ENCODE measurements around the gene RBP2. TPM values are rescaled to one million over a fixed set of nuclear protein-coding genes. Genes with fewer than 3 reads are reported as not detected.

The RBP2 gene
- total RNA-seq, 1 donor from 2014 or later, result not detected

DNA sequence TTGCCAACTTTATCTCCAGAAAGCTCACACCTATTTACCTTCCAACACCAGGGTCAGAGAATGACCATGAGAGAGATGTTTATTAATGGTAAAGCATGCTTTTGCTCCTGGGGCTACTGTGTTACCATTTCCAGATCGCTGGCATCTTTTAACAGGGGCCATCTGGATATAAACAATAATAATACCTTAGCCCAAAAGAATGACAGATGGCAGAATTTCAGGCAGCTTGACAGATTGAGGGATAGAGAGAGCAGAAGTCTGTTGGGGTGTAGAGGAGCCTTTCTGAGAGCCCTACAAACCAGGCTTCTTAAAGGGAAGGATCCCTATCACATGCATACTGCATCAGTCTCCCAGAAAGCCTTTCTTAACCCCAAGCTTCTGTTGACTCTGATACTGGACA lies 45.5 kb upstream of the RBP2 start:
- DNase-seq, result no peak
- Histone ChIP-seq H3K4me3 (no peak overlapping the region), H3K27me3 (ENCODE audit: low read depth) (no peaks in the 10 kb centered on the region), H3K9me3 (replicated peaks) (no peaks in the 10 kb centered on the region), H3K4me1 (no peaks in the 10 kb centered on the region), H3K27ac (replicated peaks) (no peak overlapping the region), H3K36me3 (no peaks in the 10 kb centered on the region)
- intact Hi-C loops (cut with micrococcal nuclease), result no loop called here
- TF ChIP-seq, protein P1, sequence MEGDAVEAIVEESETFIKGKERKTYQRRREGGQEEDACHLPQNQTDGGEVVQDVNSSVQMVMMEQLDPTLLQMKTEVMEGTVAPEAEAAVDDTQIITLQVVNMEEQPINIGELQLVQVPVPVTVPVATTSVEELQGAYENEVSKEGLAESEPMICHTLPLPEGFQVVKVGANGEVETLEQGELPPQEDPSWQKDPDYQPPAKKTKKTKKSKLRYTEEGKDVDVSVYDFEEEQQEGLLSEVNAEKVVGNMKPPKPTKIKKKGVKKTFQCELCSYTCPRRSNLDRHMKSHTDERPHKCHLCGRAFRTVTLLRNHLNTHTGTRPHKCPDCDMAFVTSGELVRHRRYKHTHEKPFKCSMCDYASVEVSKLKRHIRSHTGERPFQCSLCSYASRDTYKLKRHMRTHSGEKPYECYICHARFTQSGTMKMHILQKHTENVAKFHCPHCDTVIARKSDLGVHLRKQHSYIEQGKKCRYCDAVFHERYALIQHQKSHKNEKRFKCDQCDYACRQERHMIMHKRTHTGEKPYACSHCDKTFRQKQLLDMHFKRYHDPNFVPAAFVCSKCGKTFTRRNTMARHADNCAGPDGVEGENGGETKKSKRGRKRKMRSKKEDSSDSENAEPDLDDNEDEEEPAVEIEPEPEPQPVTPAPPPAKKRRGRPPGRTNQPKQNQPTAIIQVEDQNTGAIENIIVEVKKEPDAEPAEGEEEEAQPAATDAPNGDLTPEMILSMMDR (IDR thresholded peaks at IDR 0.05; ENCODE audit: borderline replicate concordance), result no peak

DNA sequence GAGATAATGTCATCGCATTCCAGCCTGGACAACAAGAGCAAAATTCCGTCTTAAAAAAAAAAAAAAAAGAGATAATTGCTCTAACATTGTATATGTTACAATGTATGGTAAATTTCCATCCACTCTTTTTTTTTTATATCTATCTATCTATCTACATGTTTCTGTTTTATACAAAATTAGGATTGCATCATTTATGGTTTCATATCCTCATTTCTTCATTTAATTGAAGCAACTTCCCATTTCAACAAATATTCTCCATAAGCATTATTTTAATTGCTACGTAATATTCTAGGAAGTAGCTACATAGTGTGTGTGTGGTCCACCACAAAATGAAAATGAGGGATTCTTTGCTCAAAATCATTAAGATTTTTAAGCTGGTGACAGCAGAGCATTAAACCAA lies 44.8 kb upstream of the RBP2 start:
- Histone ChIP-seq H3K27me3 (ENCODE audit: low read depth) (no peaks in the 10 kb centered on the region), H3K4me1 (no peaks in the 10 kb centered on the region), H3K4me3 (no peak overlapping the region), H3K9me3 (replicated peaks) (no peaks in the 10 kb centered on the region), H3K36me3 (peaks cover 3% of the 10 kb centered on the region), H3K27ac (replicated peaks) (no peak overlapping the region)
- intact Hi-C loops (cut with micrococcal nuclease), result no loop called here
- DNase-seq, result no peak
- TF ChIP-seq, protein P1 (IDR thresholded peaks at IDR 0.05; ENCODE audit: borderline replicate concordance), result no peak

DNA sequence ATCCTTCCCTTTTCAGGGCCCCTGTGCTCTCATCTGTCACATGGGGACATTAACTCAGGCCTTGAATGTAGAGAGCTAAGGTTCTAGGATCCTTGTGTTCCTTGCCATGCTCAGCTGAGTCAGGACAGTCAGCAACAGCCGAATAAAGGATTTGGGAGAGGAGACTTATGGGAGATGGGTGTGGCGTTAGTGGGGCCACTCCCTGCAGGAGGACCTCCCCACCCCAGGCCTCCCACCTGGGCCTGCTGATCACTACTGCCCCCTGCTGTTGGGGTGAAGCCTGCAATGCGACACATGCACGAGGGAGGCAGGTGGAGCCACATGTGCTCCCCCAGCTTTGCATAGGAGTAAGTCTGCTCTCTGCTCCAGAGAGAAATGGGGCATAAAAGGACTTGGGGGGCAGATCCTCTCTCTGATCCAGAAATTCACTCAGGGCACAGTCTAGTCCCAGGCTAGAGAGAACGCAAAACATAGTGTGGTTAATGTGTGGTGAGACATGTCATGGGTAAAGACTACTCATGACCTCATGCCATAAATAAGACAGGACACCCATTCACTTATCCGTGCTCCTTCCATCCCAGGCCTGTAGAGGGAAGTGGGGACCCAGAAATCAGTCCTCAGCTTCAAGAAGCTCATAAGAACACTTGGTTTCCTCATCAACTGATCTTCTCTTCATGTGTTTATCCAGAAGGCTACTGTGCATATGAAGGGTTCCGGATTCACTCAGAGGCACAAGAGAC lies 43.9 kb upstream of the RBP2 start:
- no peaks in the 10 kb centered on the region for H3K9me3 ChIP-seq (replicated peaks)
- no peak overlapping the region for H3K4me3 ChIP-seq
- no peaks in the 10 kb centered on the region for H3K27me3 ChIP-seq (ENCODE audit: low read depth)
- no peak for DNase-seq
- intact Hi-C loops (cut with micrococcal nuclease), result no loop called here
- peaks cover 3% of the 10 kb centered on the region for H3K36me3 ChIP-seq
- TF ChIP-seq, protein P1 (IDR thresholded peaks at IDR 0.05; ENCODE audit: borderline replicate concordance), result no peak
- no peaks in the 10 kb centered on the region for H3K4me1 ChIP-seq
- H3K27ac ChIP-seq (replicated peaks), result no peak overlapping the region

DNA sequence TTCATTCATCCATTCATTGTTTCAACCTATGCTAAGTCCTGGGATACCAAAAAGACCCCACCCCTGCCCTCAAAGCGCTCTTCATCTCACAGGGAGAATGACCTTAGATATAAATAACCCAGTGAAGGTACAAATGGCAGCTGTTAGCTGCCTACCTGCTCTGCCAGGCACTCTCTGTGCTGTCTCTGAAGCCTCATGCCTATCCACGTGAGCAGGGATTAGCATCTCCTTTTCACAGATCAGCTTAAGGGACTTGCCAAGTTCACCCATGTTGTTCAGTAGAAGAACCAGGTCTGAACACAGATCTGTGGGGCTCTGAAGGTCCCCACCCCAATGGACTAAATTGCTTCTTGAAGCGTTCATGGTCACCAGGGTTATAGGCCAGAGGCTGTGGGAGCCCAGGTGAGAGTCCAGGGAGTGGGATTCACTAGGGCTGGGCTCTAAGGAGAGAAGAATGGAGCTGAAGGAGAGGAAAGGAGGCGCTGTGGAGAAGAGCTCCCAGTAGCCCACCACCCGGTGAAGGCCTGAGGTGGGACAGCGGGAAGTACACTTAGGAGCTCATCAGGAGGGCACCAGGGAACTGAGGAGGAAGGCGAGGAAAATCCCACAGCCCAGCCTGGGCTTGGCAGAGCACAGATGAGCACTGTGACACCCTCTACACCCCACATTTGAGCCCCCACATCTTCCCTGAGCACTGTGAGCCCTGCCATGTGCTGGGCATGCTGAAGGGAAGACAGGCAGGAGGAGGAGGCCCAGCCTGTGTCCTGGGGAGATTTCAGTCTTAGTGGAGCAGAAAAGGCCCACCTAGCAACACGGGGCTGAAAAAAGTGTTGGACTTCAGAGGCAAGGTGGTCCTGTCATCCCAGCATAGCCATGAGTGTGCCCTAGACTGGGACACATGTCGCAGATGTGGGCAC lies 42.9 kb upstream of the RBP2 start:
- H3K36me3 ChIP-seq, result peaks cover 3% of the 10 kb centered on the region
- TF ChIP-seq, protein P1 (IDR thresholded peaks at IDR 0.05; ENCODE audit: borderline replicate concordance), result no peak
- no peak overlapping the region for H3K27ac ChIP-seq (replicated peaks)
- no peak overlapping the region for H3K4me3 ChIP-seq
- H3K4me1 ChIP-seq, result no peaks in the 10 kb centered on the region
- intact Hi-C loops (cut with micrococcal nuclease), result no loop called here
- no peak for DNase-seq
- H3K27me3 ChIP-seq (ENCODE audit: low read depth), result no peaks in the 10 kb centered on the region
- no peaks in the 10 kb centered on the region for H3K9me3 ChIP-seq (replicated peaks)

DNA sequence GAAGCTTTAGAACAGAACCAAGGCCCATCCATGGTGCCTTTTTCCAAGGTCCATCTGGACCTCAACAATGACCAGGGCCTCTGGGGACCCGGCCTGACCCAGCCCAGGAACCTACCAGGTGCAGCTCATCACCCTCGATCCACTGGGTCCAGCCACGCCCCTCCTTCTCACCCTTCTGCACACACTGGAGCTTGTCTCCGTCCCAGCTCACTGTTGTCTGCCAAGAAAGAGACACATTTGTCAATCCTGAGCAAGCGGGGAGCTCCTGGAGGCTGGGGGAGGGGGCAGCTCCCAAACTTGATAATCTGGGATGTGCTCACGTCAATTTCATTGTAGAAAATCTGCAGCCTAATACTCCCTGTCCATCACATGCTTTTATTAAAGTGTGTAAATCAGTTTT lies 42.0 kb upstream of the RBP2 start:
- TF ChIP-seq, protein P1 (IDR thresholded peaks at IDR 0.05; ENCODE audit: borderline replicate concordance), result no peak
- DNase-seq, result no peak
- H3K27me3 ChIP-seq (ENCODE audit: low read depth), result no peaks in the 10 kb centered on the region
- H3K9me3 ChIP-seq (replicated peaks), result no peaks in the 10 kb centered on the region
- no peak overlapping the region for H3K4me3 ChIP-seq
- peaks cover 3% of the 10 kb centered on the region for H3K36me3 ChIP-seq
- intact Hi-C loops (cut with micrococcal nuclease), result no loop called here
- H3K4me1 ChIP-seq, result no peaks in the 10 kb centered on the region
- no peak overlapping the region for H3K27ac ChIP-seq (replicated peaks)
